ENCODE results near the gene GALC.

DNA sequence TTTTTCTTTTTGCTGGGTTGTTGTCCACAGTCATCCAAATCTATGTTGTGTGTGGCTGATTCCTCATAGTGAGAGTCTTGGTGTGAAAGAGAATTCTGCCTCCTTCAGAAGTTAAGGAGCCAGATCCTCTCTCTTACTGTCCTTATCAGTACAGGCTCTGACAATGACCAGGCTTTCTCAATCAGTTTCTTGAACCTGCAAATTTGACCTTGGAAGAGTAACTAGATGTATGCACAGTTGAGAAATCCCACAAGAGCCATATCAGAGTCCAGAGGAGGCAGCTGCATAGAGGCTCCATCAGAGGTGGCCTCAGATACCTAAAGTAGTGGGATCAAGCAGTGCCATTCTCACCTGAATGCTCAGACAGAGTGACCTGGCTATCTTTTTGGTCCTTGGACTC lies 5.5 kb upstream of the GALC start:
- TF ChIP-seq, protein P1, sequence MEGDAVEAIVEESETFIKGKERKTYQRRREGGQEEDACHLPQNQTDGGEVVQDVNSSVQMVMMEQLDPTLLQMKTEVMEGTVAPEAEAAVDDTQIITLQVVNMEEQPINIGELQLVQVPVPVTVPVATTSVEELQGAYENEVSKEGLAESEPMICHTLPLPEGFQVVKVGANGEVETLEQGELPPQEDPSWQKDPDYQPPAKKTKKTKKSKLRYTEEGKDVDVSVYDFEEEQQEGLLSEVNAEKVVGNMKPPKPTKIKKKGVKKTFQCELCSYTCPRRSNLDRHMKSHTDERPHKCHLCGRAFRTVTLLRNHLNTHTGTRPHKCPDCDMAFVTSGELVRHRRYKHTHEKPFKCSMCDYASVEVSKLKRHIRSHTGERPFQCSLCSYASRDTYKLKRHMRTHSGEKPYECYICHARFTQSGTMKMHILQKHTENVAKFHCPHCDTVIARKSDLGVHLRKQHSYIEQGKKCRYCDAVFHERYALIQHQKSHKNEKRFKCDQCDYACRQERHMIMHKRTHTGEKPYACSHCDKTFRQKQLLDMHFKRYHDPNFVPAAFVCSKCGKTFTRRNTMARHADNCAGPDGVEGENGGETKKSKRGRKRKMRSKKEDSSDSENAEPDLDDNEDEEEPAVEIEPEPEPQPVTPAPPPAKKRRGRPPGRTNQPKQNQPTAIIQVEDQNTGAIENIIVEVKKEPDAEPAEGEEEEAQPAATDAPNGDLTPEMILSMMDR (IDR thresholded peaks at IDR 0.05; ENCODE audit: low read depth, low read length, poor library complexity, severe bottlenecking) = no peak
- no peak for TF ChIP-seq EZH2phosphoT487 (IDR thresholded peaks at IDR 0.05; ENCODE audit: borderline replicate concordance, low read length)

Measured in DOHH2 (cell line).